ENCODE results near the gene BTBD16. TPM values are rescaled to one million over a fixed set of nuclear protein-coding genes. Genes with fewer than 3 reads are reported as not detected.

The BTBD16 gene
- total and polyA plus RNA-seq, 2 experiments from 2014 or later, result 0.09 to 0.16 TPM

DNA sequence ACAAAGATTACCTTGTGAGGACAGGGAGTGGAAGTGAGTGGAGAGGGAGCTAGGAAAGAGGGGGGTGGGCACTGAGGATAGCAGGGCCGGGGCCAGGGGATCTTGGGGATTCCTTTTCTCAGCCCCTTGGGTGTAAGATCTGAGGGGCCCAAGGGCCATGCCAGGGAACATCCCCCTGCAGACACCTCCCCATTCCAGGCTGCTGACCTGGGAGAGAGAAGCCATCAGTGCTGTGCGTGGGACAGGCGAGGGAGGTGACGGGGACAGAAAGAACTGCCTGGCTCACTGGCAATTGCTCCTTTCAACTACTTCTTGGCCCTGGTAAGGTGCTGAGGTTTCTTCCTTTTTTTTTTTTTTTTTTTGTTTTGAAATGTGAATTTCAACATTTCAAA is 12.0 kb upstream of the BTBD16 start:
- no peaks in the 10 kb centered on the region for H3K9me3 ChIP-seq (ENCODE audit: low read depth)
- TF ChIP-seq, protein P1, sequence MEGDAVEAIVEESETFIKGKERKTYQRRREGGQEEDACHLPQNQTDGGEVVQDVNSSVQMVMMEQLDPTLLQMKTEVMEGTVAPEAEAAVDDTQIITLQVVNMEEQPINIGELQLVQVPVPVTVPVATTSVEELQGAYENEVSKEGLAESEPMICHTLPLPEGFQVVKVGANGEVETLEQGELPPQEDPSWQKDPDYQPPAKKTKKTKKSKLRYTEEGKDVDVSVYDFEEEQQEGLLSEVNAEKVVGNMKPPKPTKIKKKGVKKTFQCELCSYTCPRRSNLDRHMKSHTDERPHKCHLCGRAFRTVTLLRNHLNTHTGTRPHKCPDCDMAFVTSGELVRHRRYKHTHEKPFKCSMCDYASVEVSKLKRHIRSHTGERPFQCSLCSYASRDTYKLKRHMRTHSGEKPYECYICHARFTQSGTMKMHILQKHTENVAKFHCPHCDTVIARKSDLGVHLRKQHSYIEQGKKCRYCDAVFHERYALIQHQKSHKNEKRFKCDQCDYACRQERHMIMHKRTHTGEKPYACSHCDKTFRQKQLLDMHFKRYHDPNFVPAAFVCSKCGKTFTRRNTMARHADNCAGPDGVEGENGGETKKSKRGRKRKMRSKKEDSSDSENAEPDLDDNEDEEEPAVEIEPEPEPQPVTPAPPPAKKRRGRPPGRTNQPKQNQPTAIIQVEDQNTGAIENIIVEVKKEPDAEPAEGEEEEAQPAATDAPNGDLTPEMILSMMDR (IDR thresholded peaks at IDR 0.05; ENCODE audit: low read depth, low read length), result no peak

DNA sequence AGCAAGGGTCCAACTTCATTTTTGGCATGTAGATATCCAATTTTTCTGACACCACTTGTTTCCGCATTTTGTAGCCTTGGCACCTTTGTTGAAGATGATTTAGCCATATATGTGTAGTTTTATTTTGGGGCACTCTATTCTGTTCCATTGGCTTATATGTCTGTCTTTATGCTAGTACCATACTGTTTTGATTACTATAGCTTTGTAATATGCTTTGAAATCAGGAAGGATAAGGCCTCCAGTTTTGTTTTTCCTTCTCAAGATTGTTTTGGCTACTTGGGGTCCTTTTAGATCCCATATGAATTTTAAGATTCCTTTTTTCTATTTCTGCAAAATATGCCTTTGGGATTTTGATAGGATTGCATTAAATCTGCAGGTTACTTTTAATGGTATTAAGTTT is 9.5 kb upstream of the BTBD16 start:
- Histone ChIP-seq H3K4me1 (ENCODE audit: low read depth) (peaks cover 36% of the 10 kb centered on the region), H3K27me3 (no peaks in the 10 kb centered on the region), H3K27ac (no peak overlapping the region), H3K9me3 (ENCODE audit: low read depth) (no peaks in the 10 kb centered on the region), H3K4me3 (no peak overlapping the region), H3K36me3 (no peaks in the 10 kb centered on the region)
- TF ChIP-seq, protein P1 (IDR thresholded peaks at IDR 0.05; ENCODE audit: low read depth, low read length), result no peak
- DNase-seq (ENCODE audit: low read depth in 1 of 2, low spot score in 1 of 2), result no peak

More for the DNA sequence above, 12.0 kb upstream of the BTBD16 start:
- Histone ChIP-seq H3K27me3 (no peaks in the 10 kb centered on the region), H3K4me1 (ENCODE audit: low read depth) (peaks cover 21% of the 10 kb centered on the region), H3K27ac (peak overlapping the region; percentile 79), H3K4me3 (no peak overlapping the region), H3K36me3 (peaks cover 3% of the 10 kb centered on the region)
- no peak for DNase-seq (ENCODE audit: low read depth in 1 of 2, low spot score in 1 of 2)

GRCh38 chr10:122263971-122264370 is 7.1 kb upstream of the BTBD16 start:
- TF ChIP-seq, protein P1 (IDR thresholded peaks at IDR 0.05; ENCODE audit: low read depth, low read length), result no peak
- Histone ChIP-seq H3K27me3 (no peaks in the 10 kb centered on the region), H3K27ac (peak overlapping the region; percentile 84)

GRCh38 chr10:122264436-122264835 is 6.7 kb upstream of the BTBD16 start:
- no peaks in the 10 kb centered on the region for H3K36me3 ChIP-seq
- peak overlapping the region; percentile 84 for H3K27ac ChIP-seq
- H3K4me1 ChIP-seq (ENCODE audit: low read depth), result peaks cover 32% of the 10 kb centered on the region
- TF ChIP-seq, protein P1 (IDR thresholded peaks at IDR 0.05; ENCODE audit: low read depth, low read length), result no peak
- no peaks in the 10 kb centered on the region for H3K27me3 ChIP-seq
- no peak overlapping the region for H3K4me3 ChIP-seq
- DNase-seq (ENCODE audit: low read depth in 1 of 2, low spot score in 1 of 2), result no peak
- H3K9me3 ChIP-seq (ENCODE audit: low read depth), result no peaks in the 10 kb centered on the region

More at GRCh38 chr10:122263971-122264370, 7.1 kb upstream of the BTBD16 start:
- Histone ChIP-seq H3K36me3 (no peaks in the 10 kb centered on the region), H3K9me3 (ENCODE audit: low read depth) (no peaks in the 10 kb centered on the region), H3K4me1 (ENCODE audit: low read depth) (peaks cover 34% of the 10 kb centered on the region), H3K4me3 (no peak overlapping the region)
- DNase-seq (ENCODE audit: low read depth in 1 of 2, low spot score in 1 of 2), result peak; percentile 78 to 88

DNA sequence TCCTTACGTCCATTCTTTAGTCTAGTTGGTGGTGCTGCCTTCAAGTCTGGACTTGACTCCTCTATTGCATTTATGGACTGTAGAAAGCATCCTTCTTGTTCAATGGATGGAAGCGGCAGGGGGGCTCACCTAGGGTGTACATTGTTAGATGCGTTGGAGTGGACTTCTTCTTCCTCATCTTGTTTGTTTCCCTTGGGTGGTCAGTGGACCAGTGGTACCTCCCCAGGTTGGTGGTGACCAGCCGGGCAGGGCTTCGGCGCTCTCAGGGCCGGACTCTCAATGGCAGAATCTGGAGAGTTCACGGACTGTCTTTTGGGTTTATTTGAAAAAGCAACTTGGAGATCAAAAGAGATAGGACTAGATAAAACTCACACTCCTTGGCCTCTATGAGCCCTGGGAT is 6.2 kb upstream of the BTBD16 start:
- no peak for DNase-seq (ENCODE audit: low read depth in 1 of 2, low spot score in 1 of 2)
- Histone ChIP-seq H3K27me3 (no peaks in the 10 kb centered on the region), H3K4me1 (ENCODE audit: low read depth) (peaks cover 32% of the 10 kb centered on the region)

More for the DNA sequence above, 6.2 kb upstream of the BTBD16 start:
- H3K36me3 ChIP-seq, result no peaks in the 10 kb centered on the region
- H3K4me3 ChIP-seq, result no peak overlapping the region
- peak overlapping the region; percentile 84 for H3K27ac ChIP-seq
- TF ChIP-seq, protein P1 (IDR thresholded peaks at IDR 0.05; ENCODE audit: low read depth, low read length), result no peak
- H3K9me3 ChIP-seq (ENCODE audit: low read depth), result no peaks in the 10 kb centered on the region
